Measurements from ENCODE around the gene LYST. TPM values are rescaled to one million over a fixed set of nuclear protein-coding genes. Genes with fewer than 3 reads are reported as not detected.

LYST gene
- total and polyA plus RNA-seq, 2 of the 4 experiments (the other 2 are of a cell fraction): 2.2 to 7.2 TPM

- no peak overlapping the region for H2AK5ac ChIP-seq (ENCODE audit: low read depth, low read length)
- no peak for ATAC-seq (ENCODE audit: low read depth)
- H3K9me1 ChIP-seq (ENCODE audit: insufficient read depth, low read length): peaks cover 3% of the 10 kb centered on the region; the same call in 1 of the 2 replicates
- no peak overlapping the region for H2BK5ac ChIP-seq (ENCODE audit: low read depth, low read length, poor library complexity, severe bottlenecking)
- ChIA-PET CTCF (no interaction called here), POLR2A (ENCODE audit: unreplicated experiment) (no interaction called here)
- H3K23ac ChIP-seq (ENCODE audit: low read depth, low read length): no peak overlapping the region
- no peak overlapping the region for H4K91ac ChIP-seq (ENCODE audit: insufficient read depth, low read depth, low read length)
- H2BK20ac ChIP-seq (ENCODE audit: low read depth, low read length): no peak overlapping the region
- H2BK15ac ChIP-seq (ENCODE audit: low read depth, low read length): no peak overlapping the region
- TF ChIP-seq NFE2L2 (IDR thresholded peaks at IDR 0.05; ENCODE audit: low read depth, low read length) (no peak), MXI1 (IDR thresholded peaks at IDR 0.05; ENCODE audit: borderline replicate concordance, low read depth, low read length) (no peak), RCOR1 (IDR thresholded peaks at IDR 0.05; ENCODE audit: insufficient replicate concordance, low read length) (no peak), CEBPB (IDR thresholded peaks at IDR 0.05; ENCODE audit: low read depth, low read length) (no peak), FOS (IDR thresholded peaks at IDR 0.05; ENCODE audit: low read depth, low read length) (no peak), RFX5 (IDR thresholded peaks at IDR 0.05; ENCODE audit: low read depth, low read length) (no peak), MAZ (IDR thresholded peaks at IDR 0.05; ENCODE audit: borderline replicate concordance, low read depth, low read length) (no peak), MAFK (IDR thresholded peaks at IDR 0.05; ENCODE audit: low read depth, low read length) (no peak), POLR2A (IDR thresholded peaks at IDR 0.05; ENCODE audit: low read depth, low read length) (no peak), BHLHE40 (IDR thresholded peaks at IDR 0.05; ENCODE audit: low read depth, low read length) (no peak), RAD21 (IDR thresholded peaks at IDR 0.05; ENCODE audit: low read length) (no peak), SMC3 (IDR thresholded peaks at IDR 0.05; ENCODE audit: low read depth, low read length) (no peak), CHD1 (IDR thresholded peaks at IDR 0.05; ENCODE audit: low read depth, low read length) (no peak)
- TF ChIP-seq, protein P1, sequence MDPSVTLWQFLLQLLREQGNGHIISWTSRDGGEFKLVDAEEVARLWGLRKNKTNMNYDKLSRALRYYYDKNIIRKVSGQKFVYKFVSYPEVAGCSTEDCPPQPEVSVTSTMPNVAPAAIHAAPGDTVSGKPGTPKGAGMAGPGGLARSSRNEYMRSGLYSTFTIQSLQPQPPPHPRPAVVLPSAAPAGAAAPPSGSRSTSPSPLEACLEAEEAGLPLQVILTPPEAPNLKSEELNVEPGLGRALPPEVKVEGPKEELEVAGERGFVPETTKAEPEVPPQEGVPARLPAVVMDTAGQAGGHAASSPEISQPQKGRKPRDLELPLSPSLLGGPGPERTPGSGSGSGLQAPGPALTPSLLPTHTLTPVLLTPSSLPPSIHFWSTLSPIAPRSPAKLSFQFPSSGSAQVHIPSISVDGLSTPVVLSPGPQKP (IDR thresholded peaks at IDR 0.05; ENCODE audit: borderline replicate concordance, low read depth, low read length): no peak
- TF ChIP-seq, protein P2, sequence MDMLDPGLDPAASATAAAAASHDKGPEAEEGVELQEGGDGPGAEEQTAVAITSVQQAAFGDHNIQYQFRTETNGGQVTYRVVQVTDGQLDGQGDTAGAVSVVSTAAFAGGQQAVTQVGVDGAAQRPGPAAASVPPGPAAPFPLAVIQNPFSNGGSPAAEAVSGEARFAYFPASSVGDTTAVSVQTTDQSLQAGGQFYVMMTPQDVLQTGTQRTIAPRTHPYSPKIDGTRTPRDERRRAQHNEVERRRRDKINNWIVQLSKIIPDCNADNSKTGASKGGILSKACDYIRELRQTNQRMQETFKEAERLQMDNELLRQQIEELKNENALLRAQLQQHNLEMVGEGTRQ (IDR thresholded peaks at IDR 0.05; ENCODE audit: low read depth, low read length): no peak
- TF ChIP-seq, protein P3, sequence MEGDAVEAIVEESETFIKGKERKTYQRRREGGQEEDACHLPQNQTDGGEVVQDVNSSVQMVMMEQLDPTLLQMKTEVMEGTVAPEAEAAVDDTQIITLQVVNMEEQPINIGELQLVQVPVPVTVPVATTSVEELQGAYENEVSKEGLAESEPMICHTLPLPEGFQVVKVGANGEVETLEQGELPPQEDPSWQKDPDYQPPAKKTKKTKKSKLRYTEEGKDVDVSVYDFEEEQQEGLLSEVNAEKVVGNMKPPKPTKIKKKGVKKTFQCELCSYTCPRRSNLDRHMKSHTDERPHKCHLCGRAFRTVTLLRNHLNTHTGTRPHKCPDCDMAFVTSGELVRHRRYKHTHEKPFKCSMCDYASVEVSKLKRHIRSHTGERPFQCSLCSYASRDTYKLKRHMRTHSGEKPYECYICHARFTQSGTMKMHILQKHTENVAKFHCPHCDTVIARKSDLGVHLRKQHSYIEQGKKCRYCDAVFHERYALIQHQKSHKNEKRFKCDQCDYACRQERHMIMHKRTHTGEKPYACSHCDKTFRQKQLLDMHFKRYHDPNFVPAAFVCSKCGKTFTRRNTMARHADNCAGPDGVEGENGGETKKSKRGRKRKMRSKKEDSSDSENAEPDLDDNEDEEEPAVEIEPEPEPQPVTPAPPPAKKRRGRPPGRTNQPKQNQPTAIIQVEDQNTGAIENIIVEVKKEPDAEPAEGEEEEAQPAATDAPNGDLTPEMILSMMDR (conservative IDR thresholded peaks at IDR 0.05; ENCODE audit: low read depth, low read length): no peak
- in situ Hi-C loops (cut with MboI; ENCODE audit: low sequenced_read_pairs) (no loop called here), intact Hi-C loops (cut with micrococcal nuclease) (no loop called here), dilution Hi-C loops (cut with HindIII; ENCODE audit: low sequenced_read_pairs, unreplicated experiment) (no loop called here)
- H3K27me3 ChIP-seq (ENCODE audit: control insufficient read depth, insufficient read depth, low read length): peaks cover 10% of the 10 kb centered on the region
- no peaks in the 10 kb centered on the region for H3K79me1 ChIP-seq (ENCODE audit: low read depth in 1 of 2, low read length in 2 of 2)
- no peak overlapping the region for H3K4me3 ChIP-seq (ENCODE audit: insufficient read depth, low read depth, low read length)
- no peak for DNase-seq
- H4K5ac ChIP-seq (ENCODE audit: low read depth, low read length): no peak overlapping the region
- H2BK120ac ChIP-seq (ENCODE audit: low read depth, low read length): no peak overlapping the region
- no peak overlapping the region for H2AFZ ChIP-seq (replicated peaks; ENCODE audit: low read length, poor library complexity)
- H3K9me3 ChIP-seq (ENCODE audit: control insufficient read depth, insufficient read depth, low read length): no peaks in the 10 kb centered on the region
- BruUV-seq (replicated peaks): no TSS peak
- H2AK9ac ChIP-seq (replicated peaks; ENCODE audit: low read depth, low read length, poor library complexity): no peak overlapping the region
- H3K56ac ChIP-seq (ENCODE audit: extremely low read depth, insufficient read depth, low read length): no peak overlapping the region
- no peak overlapping the region for H4K8ac ChIP-seq (ENCODE audit: low read depth in 2 of 2, low read length in 2 of 2)
- no CpG with 5 or more reads among the region's 12 CpGs for WGBS, 2 experiments (ENCODE audit: extremely low coverage in 2 of 2, insufficient read length in 1 of 2)
- H3K4me1 ChIP-seq (ENCODE audit: control insufficient read depth, insufficient read depth, low read length): no peaks in the 10 kb centered on the region
- H3K36me3 ChIP-seq (ENCODE audit: control insufficient read depth, insufficient read depth, low read length): no peaks in the 10 kb centered on the region
- H3K14ac ChIP-seq (replicated peaks; ENCODE audit: low read depth, low read length): no peak overlapping the region
- no peaks in the 10 kb centered on the region for H4K20me1 ChIP-seq (ENCODE audit: insufficient read depth, low read length)
- no peak overlapping the region for H3K27ac ChIP-seq (ENCODE audit: insufficient read depth, low read length)
- H3K18ac ChIP-seq (ENCODE audit: low read depth, low read length): no peak overlapping the region
- no peak overlapping the region for H3K9ac ChIP-seq (ENCODE audit: low read depth, low read length)
- no peak overlapping the region for H3K4me2 ChIP-seq (ENCODE audit: low read depth, low read length)
- no peak overlapping the region for H3K4ac ChIP-seq (ENCODE audit: low read depth, low read length)
Measured at GRCh38 chr1:235640580-235640979, 226.1 kb downstream of the LYST start.

All from IMR-90 (cell line).